ENCODE measurements around the gene SELENOI. TPM values are rescaled to one million over a fixed set of nuclear protein-coding genes. Genes with fewer than 3 reads are reported as not detected.
A peak's percentile ranks its signal among the peaks of the same experiment; 100 is the strongest.

The SELENOI gene
- total RNA-seq, 1 donor from 2014 or later, result 51.9 TPM

DNA sequence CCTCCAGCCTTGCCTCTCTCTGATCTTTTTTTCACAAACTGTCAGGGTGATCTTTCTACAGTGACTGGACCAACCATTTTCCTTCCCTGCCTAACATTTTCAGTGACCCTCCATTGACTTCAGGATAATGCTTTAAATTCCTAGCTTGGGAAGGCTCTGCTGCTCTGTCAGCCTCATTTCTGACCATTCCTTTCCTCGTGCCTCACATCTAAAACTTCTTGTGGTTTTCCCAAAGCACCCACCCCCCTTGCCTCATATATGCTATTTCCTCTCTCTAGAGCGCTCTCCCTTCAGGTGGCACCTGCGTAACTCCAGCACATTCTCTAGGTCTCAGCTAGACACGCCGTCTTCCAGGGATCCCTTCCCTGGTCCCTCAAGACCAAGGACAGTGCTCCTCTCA is 93.0 kb downstream of the SELENOI start:
- H3K27ac ChIP-seq (ENCODE audit: low read depth, low read length), result peak overlapping the region; percentile 49
- peaks cover 7% of the 10 kb centered on the region for H3K4me1 ChIP-seq (ENCODE audit: insufficient read depth, low read length)
- Mint-ChIP-seq H3K27me3 (ENCODE audit: low read depth, unreplicated experiment) (no peaks in the 10 kb centered on the region), H3K27ac (ENCODE audit: unreplicated experiment) (peak overlapping the region; percentile 21), H3K4me3 (ENCODE audit: unreplicated experiment) (no peak overlapping the region), H3K36me3 (ENCODE audit: low read depth, unreplicated experiment) (peaks cover 1% of the 10 kb centered on the region), H3K9me3 (ENCODE audit: unreplicated experiment) (peaks cover 1% of the 10 kb centered on the region), H3K4me1 (ENCODE audit: low read depth, unreplicated experiment) (peaks cover 14% of the 10 kb centered on the region)
- H3K79me2 ChIP-seq (ENCODE audit: insufficient read depth, low read length), result no peaks in the 10 kb centered on the region
- TF ChIP-seq, protein P1, sequence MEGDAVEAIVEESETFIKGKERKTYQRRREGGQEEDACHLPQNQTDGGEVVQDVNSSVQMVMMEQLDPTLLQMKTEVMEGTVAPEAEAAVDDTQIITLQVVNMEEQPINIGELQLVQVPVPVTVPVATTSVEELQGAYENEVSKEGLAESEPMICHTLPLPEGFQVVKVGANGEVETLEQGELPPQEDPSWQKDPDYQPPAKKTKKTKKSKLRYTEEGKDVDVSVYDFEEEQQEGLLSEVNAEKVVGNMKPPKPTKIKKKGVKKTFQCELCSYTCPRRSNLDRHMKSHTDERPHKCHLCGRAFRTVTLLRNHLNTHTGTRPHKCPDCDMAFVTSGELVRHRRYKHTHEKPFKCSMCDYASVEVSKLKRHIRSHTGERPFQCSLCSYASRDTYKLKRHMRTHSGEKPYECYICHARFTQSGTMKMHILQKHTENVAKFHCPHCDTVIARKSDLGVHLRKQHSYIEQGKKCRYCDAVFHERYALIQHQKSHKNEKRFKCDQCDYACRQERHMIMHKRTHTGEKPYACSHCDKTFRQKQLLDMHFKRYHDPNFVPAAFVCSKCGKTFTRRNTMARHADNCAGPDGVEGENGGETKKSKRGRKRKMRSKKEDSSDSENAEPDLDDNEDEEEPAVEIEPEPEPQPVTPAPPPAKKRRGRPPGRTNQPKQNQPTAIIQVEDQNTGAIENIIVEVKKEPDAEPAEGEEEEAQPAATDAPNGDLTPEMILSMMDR (IDR thresholded peaks at IDR 0.05; ENCODE audit: insufficient read depth, low read depth, low read length), result no peak
- no peak for TF ChIP-seq EZH2 (IDR thresholded peaks at IDR 0.05; ENCODE audit: insufficient read depth, low read length)
- no peaks in the 10 kb centered on the region for H3K9me3 ChIP-seq (ENCODE audit: insufficient read depth, low read depth, low read length)
- no peak overlapping the region for H3K4me3 ChIP-seq (ENCODE audit: insufficient read depth, low read depth, low read length)
- H3K27me3 ChIP-seq (ENCODE audit: insufficient read depth, low read length), result no peaks in the 10 kb centered on the region
- H3K4me2 ChIP-seq (ENCODE audit: low read length), result peak overlapping the region; percentile 55
- H3K36me3 ChIP-seq (ENCODE audit: insufficient read depth, low read length), result no peaks in the 10 kb centered on the region
- no peak overlapping the region for H3K9ac ChIP-seq (ENCODE audit: low read length)
- peak overlapping the region; percentile 54 for H2AFZ ChIP-seq (ENCODE audit: low read depth, low read length)
- peak; percentile 51 for DNase-seq (ENCODE audit: low read depth)
- H4K20me1 ChIP-seq (ENCODE audit: insufficient read depth, low read length), result no peaks in the 10 kb centered on the region
- FAIRE-seq, result peak; percentile 26

DNA sequence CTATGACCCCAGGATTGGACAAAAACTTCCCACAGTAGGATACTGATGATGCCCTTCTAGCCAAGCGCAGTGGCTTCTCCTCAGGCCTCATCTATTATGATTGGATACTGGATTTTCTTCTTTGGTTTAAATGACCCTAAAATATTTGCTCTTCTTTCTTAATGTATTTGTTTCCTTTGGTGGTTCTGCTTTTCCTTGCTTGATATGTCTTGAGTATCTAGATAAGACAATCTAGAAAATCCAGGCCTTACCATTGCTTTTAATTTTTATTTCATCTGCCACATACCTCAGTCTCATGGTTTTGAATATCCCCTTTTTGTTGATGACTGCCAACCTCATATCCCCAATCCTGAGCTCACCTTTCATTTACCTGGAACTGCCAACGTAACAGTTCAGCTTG is 96.4 kb downstream of the SELENOI start:
- no peak for TF ChIP-seq EZH2 (IDR thresholded peaks at IDR 0.05; ENCODE audit: insufficient read depth, low read length)
- TF ChIP-seq, protein P1 (IDR thresholded peaks at IDR 0.05; ENCODE audit: insufficient read depth, low read depth, low read length), result no peak
- FAIRE-seq, result no peak
- H3K27ac Mint-ChIP-seq (ENCODE audit: unreplicated experiment), result no peak overlapping the region

DNA sequence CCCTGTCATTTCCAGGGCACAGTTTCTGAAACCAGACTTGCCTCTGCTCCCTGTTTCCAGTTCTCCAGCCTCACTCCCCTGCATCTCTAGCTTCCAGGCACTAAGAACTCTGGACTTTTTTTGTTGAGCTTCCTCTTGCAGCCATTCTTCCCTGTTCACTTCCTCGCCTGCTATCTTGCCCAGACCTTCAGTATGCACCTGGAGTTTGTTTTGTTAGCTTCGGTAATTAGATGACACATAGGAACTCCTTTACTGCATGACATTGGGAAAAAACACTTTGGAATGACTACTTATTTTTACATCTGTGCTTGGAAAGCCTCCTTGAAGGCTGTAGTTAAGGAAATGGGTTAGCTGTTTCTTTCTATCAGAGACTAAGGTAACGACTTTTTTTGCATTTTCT is 96.8 kb downstream of the SELENOI start:
- no peak overlapping the region for H3K9ac ChIP-seq (ENCODE audit: low read length)
- FAIRE-seq (no peak), DNase-seq (ENCODE audit: low read depth) (no peak)
- Mint-ChIP-seq H3K27ac (ENCODE audit: unreplicated experiment) (no peak overlapping the region), H3K4me1 (ENCODE audit: low read depth, unreplicated experiment) (peaks cover 14% of the 10 kb centered on the region), H3K4me3 (ENCODE audit: unreplicated experiment) (no peak overlapping the region), H3K36me3 (ENCODE audit: low read depth, unreplicated experiment) (no peaks in the 10 kb centered on the region), H3K9me3 (ENCODE audit: unreplicated experiment) (no peaks in the 10 kb centered on the region), H3K27me3 (ENCODE audit: low read depth, unreplicated experiment) (peaks cover 6% of the 10 kb centered on the region)
- H3K4me3 ChIP-seq (ENCODE audit: insufficient read depth, low read depth, low read length), result no peak overlapping the region
- no peaks in the 10 kb centered on the region for H4K20me1 ChIP-seq (ENCODE audit: insufficient read depth, low read length)
- no peaks in the 10 kb centered on the region for H3K79me2 ChIP-seq (ENCODE audit: insufficient read depth, low read length)
- H3K27me3 ChIP-seq (ENCODE audit: insufficient read depth, low read length), result no peaks in the 10 kb centered on the region
- TF ChIP-seq, protein P1 (IDR thresholded peaks at IDR 0.05; ENCODE audit: insufficient read depth, low read depth, low read length), result no peak
- TF ChIP-seq EZH2 (IDR thresholded peaks at IDR 0.05; ENCODE audit: insufficient read depth, low read length), result no peak
- H2AFZ ChIP-seq (ENCODE audit: low read depth, low read length), result no peak overlapping the region
- H3K4me2 ChIP-seq (ENCODE audit: low read length), result no peak overlapping the region
- no peaks in the 10 kb centered on the region for H3K9me3 ChIP-seq (ENCODE audit: insufficient read depth, low read depth, low read length)
- no peaks in the 10 kb centered on the region for H3K36me3 ChIP-seq (ENCODE audit: insufficient read depth, low read length)
- no peak overlapping the region for H3K27ac ChIP-seq (ENCODE audit: low read depth, low read length)
- peaks cover 7% of the 10 kb centered on the region for H3K4me1 ChIP-seq (ENCODE audit: insufficient read depth, low read length)

More for the DNA sequence above, 96.4 kb downstream of the SELENOI start:
- no peaks in the 10 kb centered on the region for H3K27me3 ChIP-seq (ENCODE audit: insufficient read depth, low read length)
- peaks cover 14% of the 10 kb centered on the region for H3K4me1 Mint-ChIP-seq (ENCODE audit: low read depth, unreplicated experiment)
- peaks cover 7% of the 10 kb centered on the region for H3K4me1 ChIP-seq (ENCODE audit: insufficient read depth, low read length)
- DNase-seq (ENCODE audit: low read depth), result no peak
- no peaks in the 10 kb centered on the region for H3K9me3 ChIP-seq (ENCODE audit: insufficient read depth, low read depth, low read length)
- no peak overlapping the region for H3K4me3 ChIP-seq (ENCODE audit: insufficient read depth, low read depth, low read length)
- H4K20me1 ChIP-seq (ENCODE audit: insufficient read depth, low read length), result no peaks in the 10 kb centered on the region
- H3K79me2 ChIP-seq (ENCODE audit: insufficient read depth, low read length), result no peaks in the 10 kb centered on the region
- no peaks in the 10 kb centered on the region for H3K36me3 ChIP-seq (ENCODE audit: insufficient read depth, low read length)
- H3K27ac ChIP-seq (ENCODE audit: low read depth, low read length), result no peak overlapping the region
- H3K27me3 Mint-ChIP-seq (ENCODE audit: low read depth, unreplicated experiment), result peaks cover 6% of the 10 kb centered on the region
- H3K9me3 Mint-ChIP-seq (ENCODE audit: unreplicated experiment), result no peaks in the 10 kb centered on the region
- no peak overlapping the region for H3K9ac ChIP-seq (ENCODE audit: low read length)
- H3K4me2 ChIP-seq (ENCODE audit: low read length), result no peak overlapping the region
- H2AFZ ChIP-seq (ENCODE audit: low read depth, low read length), result no peak overlapping the region
- H3K4me3 Mint-ChIP-seq (ENCODE audit: unreplicated experiment), result no peak overlapping the region
- H3K36me3 Mint-ChIP-seq (ENCODE audit: low read depth, unreplicated experiment), result no peaks in the 10 kb centered on the region
